Cerebellar cortex (tissue), 1 donor: ENCODE measurements around the gene CAMK2N2.

Experiments used
- DNase-seq: peaks from one replicate; pipeline ENCODE4 v3.0.0-alpha.2; 2015; ENCODE audit warnings: low spot score

CAMK2N2 gene

DNA sequence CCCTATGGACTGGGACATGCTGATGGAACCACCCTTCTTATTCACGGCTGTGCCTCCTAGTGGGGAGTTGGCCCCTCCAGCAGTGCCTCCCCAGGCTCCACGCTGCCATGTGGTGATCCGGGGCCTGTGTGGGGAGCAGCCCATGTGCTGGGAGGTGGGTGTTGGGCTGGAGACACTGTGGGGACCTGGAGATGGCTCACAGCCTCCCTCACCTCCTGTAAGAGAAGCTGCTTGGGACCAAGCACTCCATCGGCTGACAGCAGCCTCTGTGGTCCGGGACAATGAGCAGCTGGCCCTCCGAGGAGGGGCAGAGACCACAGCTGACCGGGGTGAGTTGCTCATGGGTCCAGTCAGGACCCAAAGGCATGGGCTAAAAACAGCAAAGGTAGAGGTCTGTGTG, 21.6 kb downstream of the CAMK2N2 start:
- DNase-seq: no peak

GRCh38 chr3:184239221-184239620, 22.1 kb downstream of the CAMK2N2 start:
- no peak for DNase-seq

- peak; percentile 63 for DNase-seq
These were observed 23.0 kb downstream of the CAMK2N2 start for GRCh38 chr3:184238246-184238818.

DNA sequence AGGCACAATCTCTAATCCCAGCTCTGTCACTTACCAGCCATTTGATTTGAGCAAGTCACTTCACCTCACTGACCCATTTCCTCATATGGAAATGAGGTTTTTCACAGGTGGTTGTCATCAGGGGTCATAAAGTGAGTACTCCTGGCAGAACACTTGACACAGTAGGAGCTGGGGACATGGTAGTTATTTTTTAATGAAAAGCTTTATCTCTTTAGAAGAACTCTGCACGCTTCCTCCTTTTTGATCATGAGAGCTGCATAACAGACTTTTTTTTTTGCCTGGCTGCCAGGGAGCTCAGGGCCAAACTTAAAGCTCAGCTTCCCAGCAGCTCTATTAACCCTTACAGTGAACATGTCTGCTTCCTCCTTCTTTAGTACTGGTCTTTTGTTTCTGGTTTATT, 23.5 kb downstream of the CAMK2N2 start:
- peak; percentile 26 for DNase-seq

- DNase-seq: no peak
These were observed 24.1 kb downstream of the CAMK2N2 start for GRCh38 chr3:184237211-184237610.

DNA sequence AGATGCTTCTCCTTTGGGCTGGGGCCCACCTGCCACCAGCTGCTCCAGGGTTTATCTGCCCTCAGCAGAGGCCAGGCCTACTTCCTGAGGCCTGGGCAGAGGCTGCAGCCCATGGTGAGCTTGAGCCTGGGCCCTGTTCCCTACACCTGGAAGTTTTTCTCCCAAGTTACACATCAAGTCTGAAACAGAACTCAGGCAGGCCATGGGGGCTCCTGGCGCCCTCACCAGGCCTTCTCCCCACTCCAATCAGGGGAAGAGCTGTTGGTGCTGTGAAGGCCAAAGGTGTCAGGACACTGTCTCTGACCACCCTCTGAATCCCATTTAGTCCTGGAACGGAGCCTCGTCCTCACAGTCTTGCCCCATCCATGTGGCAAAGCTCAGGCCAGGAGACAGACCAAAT, 24.7 kb downstream of the CAMK2N2 start:
- DNase-seq: no peak

GRCh38 chr3:184236033-184236410, 25.3 kb downstream of the CAMK2N2 start:
- no peak for DNase-seq

GRCh38 chr3:184235381-184236032, 25.8 kb downstream of the CAMK2N2 start:
- no peak for DNase-seq

DNA sequence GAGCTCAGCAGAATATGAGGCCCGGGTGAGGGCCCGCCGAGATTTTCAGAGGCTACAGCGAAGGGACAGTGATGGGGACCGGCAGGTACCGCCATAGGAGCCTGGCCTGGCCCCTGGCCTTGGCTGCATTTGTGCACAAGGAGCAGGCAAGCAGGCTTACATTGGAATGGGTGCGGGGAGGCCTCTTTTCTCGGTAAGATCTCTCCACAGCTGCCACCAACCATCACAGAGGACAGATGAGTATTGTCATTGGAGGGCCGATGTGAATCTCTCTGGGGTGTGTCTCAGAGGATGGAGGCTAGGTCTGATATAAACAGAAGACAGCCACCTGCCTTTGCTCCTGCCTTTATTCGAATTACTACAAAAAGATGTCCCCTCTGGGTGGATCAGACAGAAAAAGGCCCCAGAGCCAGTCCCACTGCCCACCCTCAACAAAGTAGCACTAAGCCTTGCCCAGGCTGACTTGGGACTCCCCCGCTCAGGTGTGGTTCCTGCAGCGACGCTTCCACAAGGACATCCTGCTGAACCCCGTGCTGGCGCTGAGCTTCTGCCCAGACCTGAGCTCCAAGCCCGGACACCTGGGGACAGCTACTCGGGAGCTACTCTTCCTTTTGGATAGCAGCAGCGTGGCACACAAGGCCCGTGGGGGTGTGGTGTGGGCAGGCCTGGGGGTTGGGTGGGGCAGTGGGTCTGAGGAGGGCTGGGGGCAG, 26.5 kb downstream of the CAMK2N2 start:
- DNase-seq: no peak

- peak; percentile 87 for DNase-seq
These were observed 27.1 kb downstream of the CAMK2N2 start for GRCh38 chr3:184234224-184234623.

- no peak for DNase-seq
These were observed 28.1 kb downstream of the CAMK2N2 start for GRCh38 chr3:184233127-184233843.

GRCh38 chr3:184231671-184232070, 29.7 kb downstream of the CAMK2N2 start:
- peak; percentile 42 for DNase-seq

GRCh38 chr3:184230603-184231528, 30.5 kb downstream of the CAMK2N2 start:
- DNase-seq: peak; percentile 80

DNA sequence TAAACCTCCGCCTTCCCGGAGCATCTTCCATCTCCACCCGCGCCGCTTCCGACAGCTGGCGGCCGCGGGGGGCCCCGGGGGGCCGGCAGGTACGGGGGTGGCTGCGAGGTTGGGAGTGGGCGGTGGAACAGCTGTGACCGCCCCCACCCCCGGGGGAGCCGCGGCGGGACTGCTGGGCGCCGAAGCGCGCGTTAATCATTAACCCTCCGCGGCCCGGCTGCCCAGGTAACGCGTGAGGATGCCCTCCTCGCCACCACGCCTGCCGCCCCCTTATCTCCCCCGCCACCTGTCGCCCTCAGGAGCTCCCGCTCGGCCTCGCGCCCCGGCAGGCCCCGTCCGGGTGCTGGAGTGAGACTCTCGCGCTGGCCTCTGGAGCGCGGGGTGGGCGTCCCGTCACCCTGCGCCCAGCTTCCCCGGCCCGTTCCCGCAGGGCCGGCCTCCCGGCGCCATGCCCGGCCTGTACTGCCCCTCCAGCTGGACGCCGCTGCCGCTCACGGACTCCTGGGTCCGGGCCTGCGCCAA, 31.2 kb downstream of the CAMK2N2 start:
- DNase-seq: no peak

DNA sequence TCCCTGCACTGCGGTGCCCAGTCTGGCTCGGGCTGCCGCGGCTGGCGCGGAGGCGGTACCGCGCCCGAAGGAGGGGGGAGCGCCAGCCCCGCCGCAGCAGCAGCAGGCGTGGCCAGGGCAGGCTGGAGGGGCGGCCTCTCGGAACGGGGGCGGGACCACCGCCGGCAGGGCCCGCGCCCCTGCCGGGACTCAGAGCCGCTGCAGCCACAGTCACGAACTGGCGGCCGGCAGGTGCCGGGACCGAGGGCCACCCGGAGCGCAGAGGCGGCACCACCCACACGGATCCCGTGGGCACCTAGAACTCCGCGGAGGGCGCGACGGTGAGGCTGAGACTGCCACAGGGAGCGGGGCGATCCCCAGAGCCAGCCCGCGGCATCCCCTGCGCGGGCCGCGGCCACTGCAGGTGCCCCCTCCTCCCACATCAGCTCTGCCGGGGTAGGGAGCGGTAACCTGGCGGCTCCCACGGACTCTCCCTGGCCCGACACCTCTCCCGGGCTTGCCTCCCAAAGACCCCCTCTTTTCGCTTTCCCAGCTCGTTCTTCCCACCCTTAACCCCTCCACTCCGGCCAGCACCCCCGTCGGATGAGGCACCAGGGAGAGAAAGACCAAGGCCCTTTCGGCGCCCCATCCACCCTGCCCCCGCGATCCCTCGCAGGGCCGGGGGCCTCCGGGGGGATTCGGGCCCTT, 31.8 kb downstream of the CAMK2N2 start, which contains the start of gene VWA5B2:
TSS of gene VWA5B2 (plus strand) at position 192 of the 687 bp plus-strand sequence. CDS start 944 bp downstream, outside the sequence.
- DNase-seq: peak; percentile 70

DNA sequence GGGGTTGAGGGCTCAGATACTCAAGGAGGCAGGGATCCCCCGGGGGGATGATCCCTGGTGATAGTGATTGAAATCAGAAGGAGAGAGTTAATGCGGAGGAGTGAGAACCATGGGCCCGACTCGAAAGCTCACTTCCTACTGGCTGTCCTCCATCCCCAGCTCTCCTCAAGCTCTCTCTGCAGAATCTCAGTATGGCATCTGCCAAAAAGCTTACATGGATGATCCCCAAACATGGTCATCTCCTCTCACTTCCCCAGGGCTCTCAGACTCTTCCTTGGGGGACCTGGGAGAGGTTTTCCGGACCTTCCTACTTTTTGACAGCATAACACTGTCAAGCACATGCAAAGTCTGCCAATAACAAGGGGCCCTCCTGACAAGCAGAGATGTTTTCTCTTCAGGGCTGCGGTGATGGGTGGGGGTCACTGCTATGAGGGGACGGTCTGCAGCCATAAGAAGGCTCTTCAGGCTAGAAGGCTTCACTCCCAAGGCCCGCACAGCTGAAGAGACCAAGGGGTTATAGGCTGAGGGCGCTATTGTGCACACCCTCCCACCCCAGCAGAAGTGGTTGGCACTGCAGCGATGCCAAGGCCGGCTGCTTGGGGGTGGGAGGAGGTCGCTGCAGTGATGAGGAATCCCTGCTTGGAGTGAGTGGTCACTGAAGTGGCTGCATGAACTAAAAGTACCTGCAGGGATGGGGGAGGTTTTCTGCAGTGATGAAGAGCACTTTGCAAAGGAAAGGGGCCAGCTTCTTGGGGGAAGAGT, 32.8 kb downstream of the CAMK2N2 start:
- peak; percentile 20 for DNase-seq

- peak; percentile 48 for DNase-seq
These were observed 33.8 kb downstream of the CAMK2N2 start for GRCh38 chr3:184227481-184227935.

DNA sequence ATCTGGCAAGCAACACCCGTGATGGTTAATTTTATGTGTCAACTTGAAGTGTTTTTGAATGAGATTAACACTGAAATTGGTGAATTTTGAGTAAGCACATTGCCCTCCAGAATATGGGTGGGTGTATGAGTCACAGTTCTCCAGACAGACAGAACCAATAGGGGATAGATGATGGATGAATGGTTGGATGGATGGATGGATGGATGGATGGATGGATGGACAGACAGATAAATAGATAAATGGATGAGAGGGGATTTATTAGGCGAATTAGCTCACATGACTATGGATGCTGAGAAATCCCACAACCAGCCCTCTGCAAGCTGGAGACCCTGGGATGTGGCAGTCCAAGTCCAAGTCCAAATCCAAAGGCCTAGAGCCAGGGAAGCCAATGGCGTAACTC, 37.4 kb downstream of the CAMK2N2 start:
- no peak for DNase-seq

- no peak for DNase-seq
These were observed 38.8 kb downstream of the CAMK2N2 start for GRCh38 chr3:184222521-184222920.

DNA sequence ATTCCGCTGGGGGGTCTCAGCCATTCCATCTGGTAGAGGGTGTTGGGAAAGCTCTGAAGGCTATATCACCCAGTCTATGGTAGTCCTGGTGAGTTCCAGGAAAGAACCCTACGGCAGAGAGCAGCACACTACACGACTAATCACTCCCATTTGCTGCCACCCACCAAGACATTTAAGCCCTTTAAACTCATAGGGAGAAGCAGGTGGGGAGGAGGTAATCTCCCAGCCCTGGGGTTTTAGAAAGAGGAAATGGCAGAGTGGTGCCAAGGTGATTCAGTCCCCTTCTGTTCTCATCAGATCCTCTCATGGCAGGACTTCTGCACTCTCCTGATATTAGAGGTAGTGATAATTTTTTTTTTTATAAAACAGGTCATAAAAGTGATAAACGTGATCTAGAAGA, 42.5 kb downstream of the CAMK2N2 start:
- DNase-seq: no peak
